ENCODE data around the gene SLC12A7. TPM values are rescaled to one million over a fixed set of nuclear protein-coding genes. Genes with fewer than 3 reads are reported as not detected.
"Not testable (repeated sequence)": the region's sequence is repeated elsewhere in the genome, so short reads cannot be mapped to it uniquely, and the experiment has no call there.

The SLC12A7 gene
- total RNA-seq (2014; rRNA removed; shearing (Covaris generic)) = 129 and 134 TPM in 2 replicates

DNA sequence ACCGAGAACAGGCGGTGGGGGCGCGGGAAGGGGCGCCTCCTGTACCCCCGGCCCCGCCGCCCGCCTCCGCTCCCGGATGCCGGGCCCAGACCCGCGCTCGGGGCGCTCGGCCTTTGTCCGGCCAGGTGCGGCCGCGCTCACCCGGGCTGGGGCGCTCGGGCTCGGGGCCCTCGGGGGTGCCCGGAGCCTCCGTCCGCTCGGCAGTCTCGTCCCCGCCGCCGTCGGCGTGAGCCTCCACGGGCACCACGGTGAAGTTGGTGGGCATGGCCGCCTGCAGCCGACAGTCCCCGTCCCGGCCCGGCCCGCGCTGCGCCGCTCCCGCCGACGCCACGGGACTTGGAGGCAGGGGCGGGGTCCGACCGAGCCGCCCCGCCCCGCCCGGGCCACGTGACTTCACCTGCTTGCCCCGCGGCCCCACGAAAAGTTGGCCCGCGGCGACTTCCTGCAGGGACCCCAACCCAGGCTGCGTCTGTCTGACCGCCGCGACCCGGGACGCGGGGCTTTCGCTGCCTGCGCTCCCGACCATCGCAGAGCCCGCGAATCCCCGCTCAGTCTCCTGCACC lies at the start of gene SLC12A7:
Gene SLC12A7, minus strand, starts transcription at position 337 of the 563 bp plus-strand sequence. Its CDS starts 72 bp downstream, at position 265.
- DNase-seq (ENCODE audit: low spot score) = peak; percentile 85

DNA sequence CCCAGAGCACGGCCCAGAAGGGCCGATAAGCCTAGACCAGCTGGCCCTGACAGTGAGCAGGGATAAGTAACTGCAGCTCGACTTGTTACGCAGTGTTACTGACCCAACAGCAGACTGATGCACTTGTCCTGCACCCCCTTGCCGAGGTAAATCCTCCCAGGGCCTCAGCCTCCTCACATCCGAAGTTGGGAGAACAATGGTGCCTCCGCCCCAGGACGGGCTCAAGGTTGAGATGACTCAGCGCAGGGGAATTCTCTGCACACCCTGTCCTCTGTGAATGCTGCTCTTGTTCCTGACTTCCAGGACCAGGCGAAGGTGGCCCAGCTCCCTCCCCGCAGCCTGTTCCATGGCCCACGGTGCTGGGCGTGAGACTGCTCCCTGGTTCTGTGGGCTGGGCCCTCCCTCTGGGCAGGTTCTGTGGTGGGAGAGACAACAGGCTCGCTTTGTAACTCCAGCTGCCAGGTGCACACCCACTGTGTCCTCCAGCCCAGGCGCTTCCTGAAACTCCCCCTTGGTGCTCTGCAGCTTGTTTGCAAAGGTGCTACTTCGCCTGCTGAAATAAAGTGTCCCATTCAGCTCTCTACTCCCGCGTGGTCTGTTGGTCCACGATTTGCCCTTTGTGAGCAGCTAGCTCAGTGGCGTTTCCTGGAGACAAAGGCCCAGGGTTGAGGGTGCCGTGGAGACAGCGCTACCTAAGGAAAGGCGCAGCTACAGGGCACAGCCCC lies 49.4 kb upstream of the SLC12A7 start:
- peak; percentile 94 for DNase-seq (ENCODE audit: low spot score)

DNA sequence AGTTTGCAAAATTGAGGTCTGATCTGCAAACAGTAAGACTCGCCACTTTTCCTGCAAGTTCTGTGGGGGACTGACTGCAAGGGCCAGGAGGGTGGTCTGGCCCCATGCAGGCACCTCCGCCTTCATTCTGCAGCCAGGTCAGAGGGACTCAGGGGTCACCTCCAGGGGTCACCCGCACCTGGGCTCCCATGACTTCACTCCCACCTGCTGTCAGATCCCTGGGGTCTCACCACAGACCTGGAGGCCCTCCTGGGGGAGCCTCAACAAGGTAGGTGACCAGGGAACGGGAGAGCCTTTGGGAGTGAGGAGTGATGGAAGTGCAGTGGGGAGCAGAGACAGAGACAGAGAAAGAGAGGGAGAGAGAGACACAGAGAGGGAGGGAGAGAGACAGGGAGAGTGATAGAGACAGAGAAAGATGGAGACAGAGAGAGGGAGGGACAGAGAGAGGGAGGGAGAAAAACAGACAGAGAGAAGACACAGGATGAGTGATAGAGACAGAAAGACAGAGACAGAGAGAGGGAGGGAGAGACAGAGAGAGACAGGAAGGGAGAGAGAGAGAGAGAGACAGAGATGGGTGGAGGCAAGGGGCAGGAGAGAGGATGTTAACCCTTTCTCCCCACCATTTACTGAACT lies 48.0 kb upstream of the SLC12A7 start:
- no peak for DNase-seq (ENCODE audit: low spot score)

DNA sequence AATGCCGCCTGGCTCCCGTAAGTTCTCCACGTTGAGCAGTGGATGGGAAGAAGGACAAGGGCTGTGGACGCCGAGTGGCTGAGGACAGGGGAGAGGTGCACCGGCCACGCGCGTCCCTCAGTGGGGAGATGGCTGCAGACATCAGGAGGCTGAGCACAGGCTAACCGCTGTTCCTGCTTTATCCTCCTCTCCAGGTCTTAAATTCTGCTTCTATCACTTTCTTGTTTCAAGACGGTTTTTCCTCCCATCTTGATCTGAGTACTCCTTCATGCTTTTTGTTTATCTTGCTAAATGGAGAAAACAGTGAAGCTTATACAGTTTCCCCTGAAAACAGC lies 47.4 kb upstream of the SLC12A7 start:
- DNase-seq (ENCODE audit: low spot score) = no peak

DNA sequence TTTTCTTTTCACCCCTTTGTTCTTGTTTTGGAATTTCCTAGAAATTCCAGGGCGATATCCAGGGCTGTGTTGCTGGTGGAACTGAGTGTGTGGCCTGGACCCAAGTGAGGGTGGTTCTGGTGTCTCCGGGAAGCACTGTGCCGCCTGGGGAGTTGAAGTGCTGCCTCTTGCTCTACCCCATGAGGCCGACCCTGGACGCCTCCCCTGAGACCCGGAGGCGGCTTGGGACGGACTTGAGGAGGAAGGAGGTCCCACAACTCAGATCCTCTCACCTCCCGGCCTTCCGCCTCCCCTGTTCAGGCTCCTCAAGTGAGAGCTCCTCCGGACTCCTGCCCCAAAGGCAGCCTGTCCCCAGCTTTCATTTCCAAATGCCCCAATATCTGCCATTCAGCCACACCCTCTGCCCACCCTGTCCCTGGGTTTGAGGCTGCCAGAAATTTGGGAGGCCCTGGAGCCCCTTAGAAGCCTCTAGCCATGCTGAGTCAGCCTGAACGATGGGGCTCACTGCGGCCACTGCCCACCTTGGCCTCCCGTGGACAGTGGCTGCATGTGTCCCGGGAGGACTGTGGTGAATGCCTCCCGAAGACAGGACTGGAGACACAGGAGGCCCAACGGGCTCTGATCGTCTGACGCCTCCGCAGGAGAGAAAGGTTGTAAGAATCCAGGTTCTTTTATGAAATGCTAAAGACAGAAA lies 46.9 kb upstream of the SLC12A7 start:
- no peak for DNase-seq (ENCODE audit: low spot score)

DNA sequence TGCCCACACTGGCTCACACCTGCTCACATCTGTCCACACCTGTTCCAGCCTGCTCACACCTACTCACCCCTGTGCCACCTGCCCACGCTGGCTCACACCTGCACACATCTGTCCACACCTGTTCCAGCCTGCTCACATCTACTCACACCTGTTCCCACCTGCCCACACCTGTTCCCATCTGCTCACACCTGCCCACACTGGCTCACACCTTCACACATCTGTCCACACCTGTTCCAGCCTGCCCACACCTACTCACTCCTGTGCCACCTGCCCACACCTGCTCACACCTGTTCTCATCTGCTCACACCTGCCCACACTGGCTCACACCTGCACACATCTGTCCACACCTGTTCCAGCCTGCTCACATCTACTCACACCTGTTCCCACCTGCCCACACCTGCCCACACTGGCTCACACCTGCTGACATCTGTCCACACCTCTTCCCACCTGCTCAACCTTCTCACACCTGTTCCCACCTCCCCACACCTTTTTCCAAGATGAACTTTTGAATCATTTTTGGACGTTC lies 45.7 kb upstream of the SLC12A7 start:
- not testable (repeated sequence) for DNase-seq (ENCODE audit: low spot score)

DNA sequence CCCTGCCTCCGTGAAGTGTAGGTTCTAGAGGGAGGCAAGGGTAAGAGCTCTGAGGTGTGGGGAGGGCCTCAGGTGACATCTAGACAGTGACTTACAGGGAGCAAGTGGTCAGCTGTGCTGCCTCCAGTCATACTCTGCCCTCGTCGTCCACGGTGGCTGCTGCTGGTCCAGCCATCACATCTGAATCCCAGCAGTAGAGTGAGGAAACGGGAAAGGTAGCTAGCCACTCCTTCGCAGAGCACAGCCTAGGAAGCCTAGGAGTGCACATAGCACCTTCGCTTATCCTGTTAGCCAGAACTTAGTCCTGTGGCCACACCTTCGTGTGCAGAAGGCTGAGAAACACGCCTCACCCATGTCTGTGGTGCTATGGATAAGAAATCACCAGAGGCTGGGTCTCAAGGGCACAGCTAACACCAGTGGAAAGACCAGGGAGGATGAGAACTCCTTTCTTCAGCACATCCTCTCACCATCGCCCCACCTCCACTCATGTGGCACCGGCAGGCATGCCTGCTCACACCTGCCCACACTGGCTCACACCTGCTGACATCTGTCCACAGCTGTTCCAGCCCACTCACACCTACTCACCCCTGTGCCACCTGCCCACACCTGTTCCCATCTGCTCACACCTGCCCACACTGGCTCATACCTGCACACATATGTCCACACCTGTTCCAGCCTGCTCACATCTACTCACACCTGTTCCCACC lies 45.0 kb upstream of the SLC12A7 start:
- DNase-seq (ENCODE audit: low spot score) = no peak

DNA sequence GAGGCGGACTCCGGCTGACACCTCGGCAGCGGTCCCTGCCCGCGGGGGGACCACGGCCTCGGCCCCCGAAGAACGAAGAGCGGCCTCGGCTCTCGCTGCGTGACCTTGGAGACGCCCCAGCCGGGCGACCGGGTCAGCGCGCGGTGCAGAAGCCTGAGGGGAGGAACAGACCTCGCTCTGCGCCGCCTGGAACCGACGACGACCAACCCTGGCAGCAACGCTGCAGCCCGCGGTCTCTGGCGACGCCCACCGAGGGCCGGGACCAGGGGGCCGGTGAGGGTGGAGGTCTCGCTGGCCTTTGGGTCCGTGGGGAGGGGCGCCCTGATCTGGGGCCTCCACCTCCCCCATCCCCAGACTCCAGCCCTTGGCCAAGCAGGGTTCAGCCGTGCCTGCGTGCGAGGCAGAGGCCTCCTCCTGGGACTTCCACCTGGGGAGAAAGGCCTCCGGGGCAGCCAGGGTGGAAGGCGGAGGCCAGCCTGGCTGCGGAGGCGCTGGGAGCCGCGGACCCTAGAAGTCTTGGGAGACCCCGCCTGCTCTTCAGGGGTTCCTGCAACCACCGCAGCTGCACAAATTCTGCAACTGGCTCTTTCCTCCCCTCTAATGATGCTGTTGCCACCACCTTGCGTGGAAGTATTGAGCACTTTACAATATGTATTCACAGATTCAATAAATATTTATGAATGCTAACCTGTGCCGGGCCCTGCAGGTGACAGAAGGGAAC lies 44.3 kb upstream of the SLC12A7 start:
- no peak for DNase-seq (ENCODE audit: low spot score)

DNA sequence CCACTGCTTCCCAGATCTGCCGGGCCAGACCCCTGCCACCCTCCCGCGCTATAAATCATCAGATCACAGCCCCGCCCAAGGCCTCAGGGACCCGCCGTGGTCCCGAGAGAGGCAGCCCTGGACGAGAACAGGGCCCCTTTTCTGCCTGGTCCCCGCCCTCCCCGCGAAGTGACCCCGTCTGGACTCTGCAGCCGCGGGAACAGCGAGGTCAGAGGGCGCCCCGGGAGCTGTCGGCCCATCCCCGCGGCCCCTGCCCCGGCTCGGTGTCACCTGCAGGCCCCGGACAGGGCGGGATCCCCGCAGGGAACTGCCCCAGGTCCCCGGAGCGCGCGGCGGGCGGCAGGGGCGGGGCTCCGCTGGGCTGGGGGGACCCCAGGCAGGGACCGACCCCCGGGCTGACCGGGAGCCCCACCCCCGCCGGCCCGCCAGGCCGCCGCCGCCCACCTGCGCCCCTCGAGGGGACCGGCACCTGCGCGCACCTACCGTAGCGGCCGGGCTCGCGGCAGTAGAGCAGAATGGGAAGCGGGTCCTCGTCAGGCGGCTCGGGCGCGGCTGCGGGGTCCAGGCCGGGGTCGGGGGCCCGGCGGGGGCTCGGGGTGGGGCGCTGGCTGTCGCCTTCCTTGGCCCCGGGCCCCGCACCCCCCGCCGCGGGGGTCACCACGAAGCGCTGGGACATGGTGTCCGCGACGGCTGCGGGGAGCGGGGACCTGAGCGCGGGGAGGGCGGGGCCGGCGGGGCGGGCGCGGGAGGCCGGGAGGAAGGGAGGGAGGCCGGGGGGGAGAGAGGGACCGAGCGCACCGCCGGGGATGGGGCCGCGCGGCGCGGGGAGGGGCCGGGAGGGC lies 43.5 kb upstream of the SLC12A7 start:
- DNase-seq (ENCODE audit: low spot score) = no peak

DNA sequence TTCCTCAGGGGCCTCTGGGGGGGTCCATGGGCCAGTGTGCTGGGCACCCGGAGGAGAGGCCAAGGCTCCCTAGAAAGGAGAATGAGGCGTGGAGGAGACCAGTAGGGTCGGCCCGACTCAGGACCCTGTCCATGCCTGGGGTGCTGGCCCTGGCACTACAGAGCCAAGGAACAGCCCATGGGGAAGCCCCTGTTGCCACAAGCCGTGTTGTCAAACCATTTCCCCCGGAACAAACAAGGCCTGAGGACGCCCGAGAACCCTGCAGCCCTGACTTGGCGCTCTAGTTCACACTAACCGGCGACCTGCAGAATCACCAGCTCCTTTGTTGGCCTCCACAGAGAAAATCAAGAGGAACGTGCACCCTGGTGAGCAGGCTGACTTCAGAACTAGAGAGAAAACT lies 41.6 kb upstream of the SLC12A7 start:
- no peak for DNase-seq (ENCODE audit: low spot score)

DNA sequence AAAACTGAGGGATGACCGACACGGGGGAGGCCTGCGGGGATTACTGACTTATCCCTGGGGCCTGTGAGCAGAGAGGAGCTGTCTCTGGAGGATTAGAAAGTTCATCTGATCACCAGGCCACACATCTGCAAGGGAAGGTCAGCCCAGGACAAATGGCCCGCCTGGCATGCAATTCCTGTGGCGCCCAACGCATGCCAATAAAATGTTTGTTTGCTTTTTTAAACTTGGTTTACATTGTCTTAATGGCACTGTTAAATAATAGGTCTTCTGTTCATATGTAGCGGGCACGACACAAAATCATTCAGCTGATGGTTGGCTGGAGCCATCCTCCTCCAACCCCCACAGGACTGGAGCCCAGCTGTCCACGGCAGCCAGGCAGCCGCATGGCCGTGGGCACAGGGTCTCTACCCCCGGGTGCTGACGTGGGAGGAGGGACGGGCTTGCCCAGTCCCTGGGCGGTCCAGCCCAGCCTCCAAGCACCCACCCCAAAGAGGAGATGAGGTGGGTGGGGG lies 41.0 kb upstream of the SLC12A7 start:
- peak; percentile 83 for DNase-seq (ENCODE audit: low spot score)

DNA sequence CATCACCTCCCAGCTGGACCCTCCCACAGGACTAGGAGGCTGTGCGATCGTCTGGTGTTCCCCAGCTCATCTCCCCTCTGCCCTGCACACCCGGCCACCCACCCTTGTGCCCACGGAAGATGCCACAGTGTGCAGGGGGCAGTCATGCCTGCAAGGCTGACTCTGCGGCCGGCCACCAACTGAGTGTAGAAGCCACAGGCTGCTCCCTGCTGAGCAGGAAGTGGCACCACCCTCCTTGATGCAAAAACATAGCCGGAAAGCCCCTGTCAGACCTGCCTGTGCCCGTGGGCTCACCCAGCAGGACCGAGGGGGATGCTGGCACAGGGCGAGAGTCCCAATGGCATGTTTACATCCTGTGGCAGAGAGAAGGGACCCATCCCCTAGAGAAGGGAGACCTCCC lies 40.3 kb upstream of the SLC12A7 start:
- DNase-seq (ENCODE audit: low spot score) = no peak

DNA sequence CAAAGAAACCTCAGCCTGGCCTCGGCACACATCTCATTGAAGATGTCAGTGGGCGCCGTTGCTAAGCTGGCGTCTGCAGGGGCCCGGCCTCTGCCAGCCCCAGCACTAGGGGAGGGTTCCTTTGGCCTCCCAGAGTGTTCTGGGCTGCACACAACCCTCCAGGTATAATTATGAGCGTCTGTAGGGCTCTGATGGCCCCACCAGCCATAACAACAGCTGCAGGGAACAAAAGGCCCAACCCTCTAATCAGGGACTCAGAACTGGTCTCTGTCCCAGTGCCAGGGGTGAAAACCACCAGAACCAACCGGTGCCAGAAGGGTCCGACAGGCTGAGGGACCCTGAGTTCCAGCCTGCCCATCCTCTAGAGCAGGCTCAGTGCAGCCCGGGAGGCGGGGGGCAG lies 39.5 kb upstream of the SLC12A7 start:
- DNase-seq (ENCODE audit: low spot score) = no peak

DNA sequence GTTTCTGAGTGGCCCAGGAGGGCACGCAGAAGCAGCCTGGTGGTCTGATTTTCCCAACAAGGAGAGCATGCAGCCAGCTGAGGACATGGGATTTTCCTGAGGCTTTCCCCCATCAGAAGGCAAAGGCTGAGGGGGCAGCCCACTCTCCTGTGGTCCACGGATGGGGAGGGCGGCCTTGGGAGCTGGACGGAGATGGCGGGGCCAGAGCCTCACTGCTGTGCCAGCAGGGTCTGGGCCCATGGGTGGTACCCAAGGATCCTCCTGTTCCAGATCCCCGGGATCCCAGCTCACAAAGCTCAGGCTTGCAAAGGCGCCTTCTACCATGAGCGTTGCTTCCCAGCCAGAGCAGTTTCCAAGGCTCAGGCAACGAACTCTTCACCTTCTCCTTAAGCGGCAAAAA lies 39.0 kb upstream of the SLC12A7 start:
- DNase-seq (ENCODE audit: low spot score) = no peak

DNA sequence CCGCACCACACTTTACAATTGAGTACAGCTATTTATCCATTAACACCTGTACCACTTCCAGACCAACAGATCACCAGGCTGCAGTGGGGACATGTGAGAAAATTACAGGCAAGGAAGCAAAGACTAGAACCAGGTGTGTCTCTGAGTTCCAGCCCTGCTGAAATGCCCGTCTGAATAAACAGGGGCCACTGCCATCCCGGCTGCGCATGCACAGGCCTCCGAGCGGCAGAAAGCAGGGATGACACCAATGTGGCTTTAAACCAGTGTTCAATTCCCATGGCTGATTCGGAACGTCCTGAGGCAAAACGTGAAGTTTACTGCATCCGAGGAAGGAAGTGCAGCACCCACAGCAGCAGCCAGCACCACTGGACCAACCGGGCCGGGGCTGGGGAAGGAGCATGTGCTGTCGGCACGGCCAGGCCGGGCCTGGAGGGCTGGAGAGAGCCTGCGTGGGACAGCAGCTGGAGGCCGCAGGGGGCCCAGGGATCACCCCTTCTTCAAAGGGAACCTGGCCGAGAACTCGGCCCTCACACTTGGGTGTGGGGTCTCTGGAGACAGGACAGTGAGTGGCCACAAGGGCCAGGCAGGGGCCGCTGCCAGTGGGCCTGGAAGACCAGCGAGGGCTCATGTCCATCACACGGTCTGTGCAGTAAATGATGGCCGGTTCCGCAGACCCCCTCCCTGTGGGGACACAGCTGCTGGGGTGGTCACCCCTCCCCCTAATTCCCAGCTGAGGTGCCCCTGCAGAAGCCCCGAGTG lies 33.0 kb upstream of the SLC12A7 start:
- no peak for DNase-seq (ENCODE audit: low spot score)

DNA sequence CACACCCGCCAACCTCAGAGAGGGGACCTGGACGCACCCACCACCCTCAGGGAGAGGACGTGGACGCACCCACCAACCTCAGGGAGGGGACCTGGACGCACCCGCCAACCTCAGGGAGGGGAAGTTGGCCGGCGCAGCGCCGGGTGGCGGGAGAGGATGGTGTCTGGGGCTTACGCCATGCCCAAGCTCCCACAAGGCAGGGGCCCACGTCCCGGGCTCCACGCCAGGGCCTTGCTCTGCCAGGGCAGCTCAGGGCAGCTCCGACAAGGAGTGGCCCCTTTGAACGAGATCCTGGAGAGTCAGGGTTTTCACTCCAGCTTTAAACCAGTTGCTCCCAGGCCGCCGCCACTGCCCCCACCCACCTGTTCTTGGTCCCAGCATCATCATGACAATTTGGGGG lies 32.2 kb upstream of the SLC12A7 start:
- DNase-seq (ENCODE audit: low spot score) = no peak

DNA sequence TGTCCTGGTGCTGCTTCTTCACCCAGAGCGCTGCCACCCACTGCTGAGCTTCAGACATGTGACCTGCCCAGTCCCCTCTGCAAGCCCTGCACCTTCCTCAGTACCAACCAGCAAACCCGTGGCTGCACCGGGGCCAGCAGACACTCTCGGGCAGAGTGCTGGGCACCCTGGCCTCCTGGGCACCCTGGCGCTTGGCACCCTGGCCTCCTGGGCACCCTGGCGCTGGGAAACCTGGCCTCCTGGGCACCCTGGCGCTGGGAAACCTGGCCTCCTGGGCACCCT lies 31.7 kb upstream of the SLC12A7 start:
- DNase-seq (ENCODE audit: low spot score) = no peak

DNA sequence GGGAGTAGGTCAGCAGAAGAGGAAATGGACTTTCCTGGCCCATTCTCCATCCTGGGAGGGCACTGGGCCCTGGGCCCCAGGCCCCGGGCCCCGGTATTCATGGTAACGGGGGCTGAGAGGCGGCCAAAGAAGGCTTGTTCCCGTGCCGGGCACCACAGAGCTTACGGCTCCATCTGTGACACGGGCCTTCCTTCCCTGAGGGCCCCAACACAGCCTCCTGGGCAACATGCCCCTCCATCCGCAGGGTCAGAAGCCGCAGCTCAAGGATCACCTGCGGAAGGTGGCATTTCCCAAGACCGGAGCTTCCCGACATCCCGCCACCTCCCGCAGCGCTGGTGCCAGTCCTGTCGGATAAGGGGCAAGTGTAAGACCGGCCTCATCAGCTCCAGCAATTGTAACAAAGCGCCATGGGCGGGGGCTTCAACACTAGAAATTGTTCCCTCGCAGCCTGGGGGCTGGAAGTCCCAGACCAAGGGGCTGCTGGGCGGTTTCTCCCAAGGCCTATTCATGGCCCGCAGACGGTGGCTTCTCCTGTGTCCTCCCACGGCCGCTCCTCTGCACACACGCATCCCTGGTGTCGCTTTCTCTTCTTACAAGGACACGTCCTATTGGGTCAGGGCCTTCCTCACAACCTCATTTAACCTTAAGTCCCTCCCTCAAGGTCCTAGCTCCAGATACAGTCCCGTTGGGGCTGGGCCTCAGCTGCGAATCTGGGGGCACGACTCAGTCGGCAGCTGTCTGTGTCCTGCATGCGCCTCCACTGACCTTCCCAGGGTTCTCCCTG lies 31.2 kb upstream of the SLC12A7 start:
- no peak for DNase-seq (ENCODE audit: low spot score)

DNA sequence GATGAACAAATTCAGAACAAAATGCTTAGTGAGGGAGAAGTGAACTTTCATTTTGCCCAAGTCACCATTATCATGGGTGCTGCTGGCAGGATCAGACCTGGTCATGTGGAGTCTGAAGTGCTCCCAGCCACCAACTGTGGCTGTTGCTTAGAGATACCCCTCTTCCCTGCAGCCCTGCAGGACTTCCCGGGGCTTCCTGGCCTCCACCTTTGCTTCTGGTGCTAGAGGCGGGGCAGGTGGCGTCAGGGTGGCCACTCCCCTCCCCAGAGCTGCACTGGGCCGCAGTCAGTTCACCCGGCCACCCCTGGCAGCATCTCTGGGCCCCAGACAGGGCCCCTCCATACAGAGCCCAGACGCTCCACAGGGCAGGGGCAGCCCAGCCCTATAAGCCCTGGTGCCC lies 30.0 kb upstream of the SLC12A7 start:
- DNase-seq (ENCODE audit: low spot score) = peak; percentile 37

All from HT-29 (cell line).